OCI-LY7 (cell line): ENCODE measurements around the gene ANKRD33B. TPM values are rescaled to one million over a fixed set of nuclear protein-coding genes. Genes with fewer than 3 reads are reported as not detected.
"Not testable (repeated sequence)": the region's sequence is repeated elsewhere in the genome, so short reads cannot be mapped to it uniquely, and the experiment has no call there.

ENCODE experiments used
- BruUV-seq: library from RNA; stranded (reverse); fragments of 400-500 nt; replicated peaks from 2 replicates; lab custom pipeline; 2021; lab: Mats Ljungman, UMichigan
- CTCF ChIA-PET: fragments of 300-600 bp; sonication (Branson Sonifier 250); formaldehyde crosslinking; loops from one replicate; lab custom pipeline; 2022; ENCODE audit warnings: antibody characterized with exemption; ENCODE audit not compliant: unreplicated experiment; lab: Charles Lee
- POLR2A ChIA-PET: fragments of 300-600 bp; sonication (Branson Sonifier 250); formaldehyde crosslinking; loops from one replicate; lab custom pipeline; 2022; ENCODE audit warnings: antibody characterized with exemption; lab: Charles Lee
- DNase-seq: peaks from one replicate; pipeline ENCODE4 v3.0.0-alpha.2; 2015; ENCODE audit warnings: low spot score
- H2AFZ ChIP-seq: fragments of 200-600 bp; sonication (generic), shearing (Covaris generic); 2 replicates; pipeline ENCODE4 v1.6.1; 2014; ENCODE audit warnings: mild to moderate bottlenecking, antibody characterized with exemption, low read length, moderate library complexity
- H3K27ac ChIP-seq: fragments of 200-600 bp; sonication (generic); 2 replicates; pipeline ENCODE4 v1.5.1; 2014; ENCODE audit warnings: mixed run types, low read depth, mild to moderate bottlenecking, moderate library complexity, low read length, inconsistent platforms; ENCODE audit not compliant: poor library complexity, severe bottlenecking
- H3K36me3 ChIP-seq: fragments of 200-600 bp; sonication (generic); 2 replicates; pipeline ENCODE4 v1.6.1; 2014; ENCODE audit warnings: mild to moderate bottlenecking, antibody characterized with exemption, low read length, moderate library complexity, mixed read lengths; ENCODE audit not compliant: insufficient read depth
- H3K4me1 ChIP-seq: fragments of 200-600 bp; sonication (generic); 2 replicates; pipeline ENCODE4 v1.5.1; 2014; ENCODE audit warnings: mild to moderate bottlenecking, low read length; ENCODE audit not compliant: insufficient read depth, poor library complexity, severe bottlenecking
- H3K4me2 ChIP-seq: fragments of 200-600 bp; sonication (generic); 2 replicates; pipeline ENCODE4 v1.6.1; 2014; ENCODE audit warnings: mild to moderate bottlenecking, low read length
- H3K4me3 ChIP-seq: fragments of 200-600 bp; sonication (generic); 2 replicates; pipeline ENCODE4 v1.5.1; 2014; ENCODE audit warnings: mild to moderate bottlenecking, low read depth, low read length; ENCODE audit not compliant: poor library complexity, severe bottlenecking
- H3K79me2 ChIP-seq: fragments of 200-600 bp; sonication (generic); 2 replicates; pipeline ENCODE4 v1.6.1; 2016; ENCODE audit warnings: low read depth, mild to moderate bottlenecking, low read length, moderate library complexity, mixed read lengths; ENCODE audit not compliant: insufficient read depth
- H3K9me2 ChIP-seq: fragments of 200-600 bp; sonication (generic); 2 replicates; pipeline ENCODE4 v1.6.1; 2016; ENCODE audit warnings: mild to moderate bottlenecking, low read length, mixed read lengths; ENCODE audit not compliant: insufficient read depth
- H3K9me3 ChIP-seq: fragments of 200-600 bp; sonication (generic); 2 replicates; pipeline ENCODE4 v1.6.1; 2014; ENCODE audit warnings: mild to moderate bottlenecking, mixed run types, low read length, mixed read lengths
- H4K20me1 ChIP-seq: fragments of 200-600 bp; sonication (generic); 2 replicates; pipeline ENCODE4 v1.6.1; 2014; ENCODE audit warnings: mild to moderate bottlenecking, antibody characterized with exemption, low read length, moderate library complexity, mixed read lengths; ENCODE audit not compliant: insufficient read depth
- EZH2phosphoT487 ChIP-seq: fragments of 200-600 bp; sonication (generic); IDR thresholded peaks from 2 replicates; pipeline ENCODE4 v1.6.1; 2018; ENCODE audit warnings: low read depth, borderline replicate concordance, mild to moderate bottlenecking, mixed run types, antibody characterized with exemption, low read length, moderate library complexity, mixed read lengths
- intact Hi-C: fragments of 100-400 bp; cut with micrococcal nuclease; formaldehyde crosslinking; loops from one replicate; pipeline ENCODE4 v1.10.0; 2022; ENCODE audit not compliant: unreplicated experiment
- total RNA-seq, 2 experiments: library from RNA; depleted of rRNA in 1 of 2; stranded (reverse); fragments of >200 nt in 1 of 2; shearing (Covaris generic) in 1 of 2; gene quantifications; 2 replicates each; pipeline ENCODE4 v1.2.3, GENCODE V29; 2014 to 2022
- TF ChIP-seq, protein P1 (sequence below): fragments of 200-600 bp; sonication (generic); conservative IDR thresholded peaks from 2 replicates; pipeline ENCODE4 v1.5.1; 2014; ENCODE audit warnings: mild to moderate bottlenecking, antibody characterized with exemption, low read length, moderate library complexity, mixed read lengths

ANKRD33B gene
- total RNA-seq, 2 experiments from 2014 or later: 5.6 to 11.4 TPM

DNA sequence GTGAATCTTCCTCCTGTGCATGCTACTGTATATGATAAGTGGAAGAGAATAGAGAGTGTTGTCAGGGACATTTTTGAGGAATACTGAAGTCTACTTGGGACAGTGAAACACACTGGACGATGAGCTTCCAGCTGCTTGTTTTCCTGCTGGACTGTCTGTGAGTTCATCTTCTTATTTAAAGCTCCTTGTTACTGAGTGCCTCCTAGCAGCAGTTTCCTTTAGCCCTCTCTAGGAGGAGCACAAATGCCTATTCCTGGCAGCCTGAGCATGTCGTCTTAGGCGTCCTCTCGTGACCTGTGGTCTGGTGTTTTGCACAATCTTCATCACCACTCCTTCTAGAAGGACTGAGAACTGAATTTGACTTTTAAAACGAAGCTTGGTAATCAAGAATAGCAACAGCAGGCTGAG is 43.8 kb downstream of the ANKRD33B start:
- TF ChIP-seq, protein P1, sequence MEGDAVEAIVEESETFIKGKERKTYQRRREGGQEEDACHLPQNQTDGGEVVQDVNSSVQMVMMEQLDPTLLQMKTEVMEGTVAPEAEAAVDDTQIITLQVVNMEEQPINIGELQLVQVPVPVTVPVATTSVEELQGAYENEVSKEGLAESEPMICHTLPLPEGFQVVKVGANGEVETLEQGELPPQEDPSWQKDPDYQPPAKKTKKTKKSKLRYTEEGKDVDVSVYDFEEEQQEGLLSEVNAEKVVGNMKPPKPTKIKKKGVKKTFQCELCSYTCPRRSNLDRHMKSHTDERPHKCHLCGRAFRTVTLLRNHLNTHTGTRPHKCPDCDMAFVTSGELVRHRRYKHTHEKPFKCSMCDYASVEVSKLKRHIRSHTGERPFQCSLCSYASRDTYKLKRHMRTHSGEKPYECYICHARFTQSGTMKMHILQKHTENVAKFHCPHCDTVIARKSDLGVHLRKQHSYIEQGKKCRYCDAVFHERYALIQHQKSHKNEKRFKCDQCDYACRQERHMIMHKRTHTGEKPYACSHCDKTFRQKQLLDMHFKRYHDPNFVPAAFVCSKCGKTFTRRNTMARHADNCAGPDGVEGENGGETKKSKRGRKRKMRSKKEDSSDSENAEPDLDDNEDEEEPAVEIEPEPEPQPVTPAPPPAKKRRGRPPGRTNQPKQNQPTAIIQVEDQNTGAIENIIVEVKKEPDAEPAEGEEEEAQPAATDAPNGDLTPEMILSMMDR: peak; percentile 59
- no peak for TF ChIP-seq EZH2phosphoT487
- no peaks in the 10 kb centered on the region for H4K20me1 ChIP-seq
- H2AFZ ChIP-seq: peak overlapping the region; percentile 11; the same call in 1 of the 2 replicates
- ChIA-PET POLR2A (interaction anchor here (0.6 to 3.1 kb wide), 20 partner anchors 10 to 1948 kb away, joined by 3 to 21 read pairs (median 6); partner anchors contain the start of gene ATPSCKMT), CTCF (interaction anchor here (0.7 to 2.5 kb wide), 8 partner anchors 15 to 152 kb away, joined by 3 to 20 read pairs (median 4); no protein-coding TSS in a partner anchor)
- H3K9me2 ChIP-seq: no peaks in the 10 kb centered on the region
- peaks cover 21% of the 10 kb centered on the region; the same call in 1 of the 2 replicates for H3K79me2 ChIP-seq
- H3K36me3 ChIP-seq: no peaks in the 10 kb centered on the region; the same call in 1 of the 2 replicates
- peak; percentile 77 for DNase-seq
- intact Hi-C loops: loop anchor here (1.0 to 5.0 kb wide), 6 partner anchors 20 to 255 kb away; partner anchors contain the start of genes ANKRD33B and MARCHF6
- H3K4me1 ChIP-seq: peaks cover 78% of the 10 kb centered on the region
- peak overlapping the region; percentile 78 for H3K4me2 ChIP-seq
- H3K27ac ChIP-seq: peak overlapping the region; percentile 98
- TSS peak; percentile 93 for BruUV-seq
- no peaks in the 10 kb centered on the region for H3K9me3 ChIP-seq
- peak overlapping the region; percentile 62 for H3K4me3 ChIP-seq

DNA sequence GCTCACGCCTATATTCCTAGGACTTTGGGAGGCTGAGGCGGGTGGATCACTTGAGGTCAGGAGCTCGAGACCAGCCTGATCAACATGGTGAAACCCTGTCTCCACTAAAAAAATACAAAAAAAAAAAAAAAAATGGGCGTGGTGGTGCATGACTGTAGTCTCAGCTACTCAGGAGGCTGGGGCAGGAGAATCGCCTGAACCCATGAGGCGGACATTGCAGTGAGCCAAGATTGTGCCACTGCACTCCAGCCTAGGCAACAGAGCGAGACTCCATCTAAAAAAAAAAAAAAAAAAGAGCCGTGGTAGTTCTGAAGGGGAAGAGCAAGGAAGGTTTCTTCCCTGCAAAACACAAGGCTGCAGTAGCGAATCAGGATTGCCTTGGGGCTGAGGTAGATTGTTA is 44.2 kb downstream of the ANKRD33B start:
- H3K4me1 ChIP-seq: peaks cover 81% of the 10 kb centered on the region
- H3K4me2 ChIP-seq: peak overlapping the region; percentile 78
- peaks cover 21% of the 10 kb centered on the region; the same call in 1 of the 2 replicates for H3K79me2 ChIP-seq
- not testable (repeated sequence) for H3K9me3 ChIP-seq, H4K20me1 ChIP-seq, H3K9me2 ChIP-seq, H3K36me3 ChIP-seq, BruUV-seq
- DNase-seq: peak; percentile 35
- ChIA-PET POLR2A (interaction anchor here (0.6 to 3.1 kb wide), 20 partner anchors 9 to 1948 kb away, joined by 3 to 21 read pairs (median 6); partner anchors contain the start of gene ATPSCKMT), CTCF (interaction anchor here (1.0 to 2.5 kb wide), 5 partner anchors 15 to 110 kb away, joined by 3 to 20 read pairs (median 4); no protein-coding TSS in a partner anchor)
- peak overlapping the region; percentile 98 for H3K27ac ChIP-seq
- H3K4me3 ChIP-seq: peak overlapping the region; percentile 62
- intact Hi-C loops: loop anchor here (5.0 kb wide), 1 partner anchor 256 kb away; the partner anchor contains the start of gene MARCHF6
- H2AFZ ChIP-seq: peak overlapping the region; percentile 11; the same call in 1 of the 2 replicates

DNA sequence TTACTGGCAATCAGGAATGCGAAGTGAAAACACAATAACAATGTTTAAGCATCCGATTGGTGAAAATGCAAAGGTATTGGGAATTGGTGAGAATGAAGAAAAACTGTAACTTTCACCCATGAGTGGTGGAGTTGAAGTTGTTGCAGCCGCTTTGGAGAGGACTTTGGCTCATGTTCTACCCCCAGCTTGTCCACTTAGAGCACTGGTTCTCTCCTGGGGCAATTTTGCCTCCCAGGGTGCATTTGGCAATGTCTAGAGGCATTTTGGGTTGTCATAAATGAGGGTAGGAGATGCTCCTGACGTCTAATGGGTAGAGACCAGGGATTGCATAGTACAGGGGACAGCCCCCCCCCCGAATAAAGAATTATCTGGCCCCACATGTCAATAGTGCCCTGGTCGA is 46.2 kb downstream of the ANKRD33B start:
- intact Hi-C loops: no loop called here
- peaks cover 21% of the 10 kb centered on the region; the same call in 1 of the 2 replicates for H3K79me2 ChIP-seq
- no peak overlapping the region for H2AFZ ChIP-seq
- H3K9me3 ChIP-seq: no peaks in the 10 kb centered on the region
- H3K4me3 ChIP-seq: no peak overlapping the region
- TF ChIP-seq, protein P1: no peak
- TF ChIP-seq EZH2phosphoT487: no peak
- H3K27ac ChIP-seq: no peak overlapping the region
- ChIA-PET CTCF (interaction anchor here (0.6 to 1.2 kb wide), 2 partner anchors 8 to 10 kb away, joined by 3 to 5 read pairs; no protein-coding TSS in a partner anchor), POLR2A (interaction anchor here (1.1 to 3.5 kb wide), 5 partner anchors 16 to 120 kb away, joined by 3 to 35 read pairs (median 11); no protein-coding TSS in a partner anchor)
- H3K4me1 ChIP-seq: peaks cover 94% of the 10 kb centered on the region
- BruUV-seq: no TSS peak
- no peaks in the 10 kb centered on the region for H3K9me2 ChIP-seq
- peak overlapping the region; percentile 78 for H3K4me2 ChIP-seq
- peaks cover 4% of the 10 kb centered on the region; the same call in 1 of the 2 replicates for H3K36me3 ChIP-seq
- H4K20me1 ChIP-seq: no peaks in the 10 kb centered on the region
- no peak for DNase-seq
